GM21423 (cell line): Measurements from ENCODE around the gene NBPF10.
"Not testable (repeated sequence)": the region's sequence is repeated elsewhere in the genome, so short reads cannot be mapped to it uniquely, and the experiment has no call there.

ENCODE experiments used
- ATAC-seq: cut with Tn5 transposase; IDR thresholded peaks from one replicate; pipeline ENCODE4 v1.9.1; 2021; ENCODE audit warnings: mild to moderate bottlenecking, moderate library complexity; ENCODE audit not compliant: unreplicated experiment

Gene NBPF10

DNA sequence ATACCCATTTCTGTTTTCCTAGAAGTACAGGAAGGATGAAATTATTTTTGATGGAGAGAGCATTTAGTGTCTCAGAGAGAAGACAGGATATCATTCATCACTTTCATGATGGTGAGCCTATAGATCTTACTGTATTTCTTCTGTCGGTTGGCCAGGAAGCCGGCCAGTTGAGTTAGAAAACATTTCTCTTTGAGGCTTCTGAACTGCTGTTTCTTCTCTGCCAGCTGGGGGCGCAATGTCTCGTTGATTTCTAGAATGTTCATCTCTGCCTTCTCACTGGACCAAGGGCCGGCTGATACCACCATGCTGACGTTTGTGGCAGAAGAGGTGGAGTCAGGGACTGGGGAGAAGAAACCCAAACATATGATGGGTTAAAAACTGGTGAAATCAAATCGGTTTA is at the start of gene NBPF10:
Gene NBPF10, minus strand, starts transcription at position 340 of the 400 bp plus-strand sequence. Its CDS starts 35 bp downstream, at position 305.
- not testable (repeated sequence) for ATAC-seq

DNA sequence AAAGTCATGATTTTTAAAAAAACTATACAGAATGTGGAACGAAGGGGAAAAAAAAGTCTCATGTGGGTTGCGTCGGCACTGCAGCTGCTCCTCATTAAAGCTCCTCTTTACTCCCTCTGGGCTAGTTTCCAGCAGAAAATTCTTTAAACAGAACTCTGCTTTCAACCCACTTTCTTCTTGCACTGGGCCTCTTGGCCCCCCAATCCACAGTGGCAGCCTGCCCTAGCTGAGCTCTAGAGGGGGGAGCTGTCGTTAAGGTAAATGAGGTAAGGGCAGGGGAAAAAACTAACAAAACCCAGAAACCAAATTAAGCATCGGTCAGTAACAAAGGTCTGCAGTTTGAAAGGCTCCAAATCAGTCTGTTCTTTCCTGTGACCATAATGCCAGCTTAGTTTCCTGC is 29.9 kb upstream of the NBPF10 start:
- not testable (repeated sequence) for ATAC-seq

DNA sequence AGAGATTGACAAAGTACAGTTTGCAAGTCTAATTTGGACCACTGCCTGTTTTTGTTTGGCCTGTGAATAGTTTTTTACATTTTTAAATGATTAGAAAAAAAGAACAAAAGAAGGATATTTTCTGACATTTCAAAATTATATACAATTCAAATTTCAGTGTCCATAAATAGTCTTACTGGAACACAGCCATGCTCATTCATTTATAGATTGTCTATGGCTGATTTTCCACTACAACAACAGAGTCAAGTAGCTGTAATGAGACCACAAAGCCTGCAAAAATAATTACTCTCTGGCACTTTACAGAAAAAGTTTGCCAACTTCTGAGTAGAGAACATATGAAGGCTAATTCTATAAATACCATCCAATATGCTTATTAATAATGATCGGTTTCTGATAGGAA is 23.1 kb upstream of the NBPF10 start:
- ATAC-seq, result not testable (repeated sequence)

- ATAC-seq, result not testable (repeated sequence)
Observed at GRCh38 chr1:146167273-146167672, 22.7 kb upstream of the NBPF10 start.
